Peyer's patch (tissue), 4 donors: ENCODE results near the gene MOSPD2.

ENCODE experiments used
- CTCF ChIP-seq, 6 experiments: fragments of 450-650 bp in 4 of 6; fragments of 200-600 bp in 2 of 6; sonication (generic) in 1 of 6; IDR thresholded peaks; one replicate each; pipeline ENCODE4 v1.5.1; 2017 to 2019; ENCODE audit warnings: antibody characterized with exemption in 6 of 6, mild to moderate bottlenecking in 3 of 6, moderate library complexity in 1 of 6
- POLR2A ChIP-seq, 2 donors: fragments of 450-650 bp; IDR thresholded peaks; one replicate each; pipeline ENCODE4 v1.5.1; 2017; ENCODE audit warnings: antibody characterized with exemption in 2 of 2, mild to moderate bottlenecking in 2 of 2, moderate library complexity in 2 of 2

DNA sequence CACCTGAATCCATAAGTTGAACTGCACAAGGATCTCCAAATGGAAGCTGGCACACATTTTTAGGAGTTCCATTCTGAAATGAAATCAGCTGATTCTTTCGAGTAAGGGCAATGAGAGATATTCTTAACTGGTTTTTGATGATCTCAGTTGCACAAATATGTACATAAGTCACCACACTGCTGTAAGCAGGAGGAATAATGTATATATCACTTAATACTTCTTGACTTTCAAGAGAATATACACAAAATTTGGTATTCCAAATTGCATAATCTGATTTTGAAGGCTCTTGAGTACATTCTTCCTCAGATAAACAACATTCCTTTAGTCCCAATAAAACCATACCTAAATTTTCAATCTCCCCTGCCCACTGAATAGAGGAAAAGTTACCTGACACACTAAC, 8.6 kb upstream of the MOSPD2 start:
- no peak for TF ChIP-seq CTCF (IDR thresholded peaks at IDR 0.05)
- no peak for TF ChIP-seq POLR2A (IDR thresholded peaks at IDR 0.05)
